Left ventricle myocardium inferior (tissue), 1 donor: ENCODE results near the gene PIK3R1. TPM values are rescaled to one million over a fixed set of nuclear protein-coding genes. Genes with fewer than 3 reads are reported as not detected.

Experiments used
- DNase-seq: peaks from one replicate; pipeline ENCODE4 v3.0.0-alpha.2; 2020
- H3K27ac ChIP-seq: fragments of 200-600 bp; replicated peaks from 2 replicates; pipeline ENCODE4 v1.8.0; 2021
- H3K27me3 ChIP-seq: fragments of 200-600 bp; 2 replicates; pipeline ENCODE4 v1.8.0; 2021; ENCODE audit warnings: low read depth
- H3K36me3 ChIP-seq: fragments of 200-600 bp; 2 replicates; pipeline ENCODE4 v1.8.0; 2021
- H3K4me1 ChIP-seq: fragments of 200-600 bp; 2 replicates; pipeline ENCODE4 v1.8.0; 2021
- H3K4me3 ChIP-seq: fragments of 200-600 bp; 2 replicates; pipeline ENCODE4 v1.8.0; 2021; ENCODE audit warnings: mild to moderate bottlenecking, moderate library complexity
- H3K9me3 ChIP-seq: fragments of 200-600 bp; replicated peaks from 2 replicates; pipeline ENCODE4 v1.8.0; 2021
- intact Hi-C: fragments of 100-400 bp; cut with micrococcal nuclease; formaldehyde crosslinking; loops from one replicate; pipeline ENCODE4 v1.11.0; 2022
- total RNA-seq: library from RNA; stranded (reverse); fragmentation: NEBNext Ultra II Directional; extraction: Animal tissue kit (Norgen Biotek cat#: 25700); gene quantifications from one replicate; pipeline ENCODE4 v1.2.1, GENCODE V29; 2021
- TF ChIP-seq, protein P1 (sequence below): fragments of 200-600 bp; IDR thresholded peaks from 2 replicates; pipeline ENCODE4 v1.8.0; 2021; ENCODE audit warnings: antibody characterized with exemption, mild to moderate bottlenecking, borderline replicate concordance
- donor health status: DM: no; HTN: yes; CAD: no; lungs with severe emphysema.

Gene PIK3R1
- total RNA-seq, 1 donor from 2014 or later, result 132 TPM

DNA sequence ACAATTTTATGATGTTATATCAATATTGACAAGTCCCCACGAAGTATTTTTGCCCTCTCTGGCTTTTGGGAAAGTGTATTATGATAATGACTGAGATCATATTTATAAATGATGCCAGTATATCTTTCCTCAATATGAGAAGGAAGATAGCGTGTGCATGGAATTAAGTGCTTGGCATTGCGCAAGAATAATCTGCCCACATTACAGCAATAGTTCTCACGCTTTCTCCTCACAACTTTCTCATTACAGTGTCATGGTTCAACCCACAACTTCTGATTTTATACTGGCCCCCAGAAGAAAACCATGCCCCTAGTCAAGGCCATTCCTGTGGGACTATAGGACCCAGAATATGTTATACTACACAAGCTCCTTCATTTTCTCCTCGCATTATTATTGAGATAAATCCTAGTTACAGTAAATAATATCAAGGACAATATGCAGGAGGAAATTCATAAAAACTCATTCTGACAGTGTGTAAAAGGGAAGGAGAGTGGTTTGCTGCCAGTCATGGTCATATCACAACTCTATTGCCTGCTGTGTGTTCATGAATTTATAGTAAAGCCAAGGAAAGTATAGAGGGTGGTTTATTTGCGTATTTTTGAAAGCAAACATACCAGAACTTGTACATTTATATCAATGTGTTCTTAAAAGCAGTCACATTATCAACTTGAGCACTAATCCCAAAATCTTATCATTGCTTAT, 114.1 kb downstream of the PIK3R1 start:
- TF ChIP-seq, protein P1, sequence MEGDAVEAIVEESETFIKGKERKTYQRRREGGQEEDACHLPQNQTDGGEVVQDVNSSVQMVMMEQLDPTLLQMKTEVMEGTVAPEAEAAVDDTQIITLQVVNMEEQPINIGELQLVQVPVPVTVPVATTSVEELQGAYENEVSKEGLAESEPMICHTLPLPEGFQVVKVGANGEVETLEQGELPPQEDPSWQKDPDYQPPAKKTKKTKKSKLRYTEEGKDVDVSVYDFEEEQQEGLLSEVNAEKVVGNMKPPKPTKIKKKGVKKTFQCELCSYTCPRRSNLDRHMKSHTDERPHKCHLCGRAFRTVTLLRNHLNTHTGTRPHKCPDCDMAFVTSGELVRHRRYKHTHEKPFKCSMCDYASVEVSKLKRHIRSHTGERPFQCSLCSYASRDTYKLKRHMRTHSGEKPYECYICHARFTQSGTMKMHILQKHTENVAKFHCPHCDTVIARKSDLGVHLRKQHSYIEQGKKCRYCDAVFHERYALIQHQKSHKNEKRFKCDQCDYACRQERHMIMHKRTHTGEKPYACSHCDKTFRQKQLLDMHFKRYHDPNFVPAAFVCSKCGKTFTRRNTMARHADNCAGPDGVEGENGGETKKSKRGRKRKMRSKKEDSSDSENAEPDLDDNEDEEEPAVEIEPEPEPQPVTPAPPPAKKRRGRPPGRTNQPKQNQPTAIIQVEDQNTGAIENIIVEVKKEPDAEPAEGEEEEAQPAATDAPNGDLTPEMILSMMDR, result no peak
- Histone ChIP-seq H3K9me3 (no peaks in the 10 kb centered on the region), H3K4me1 (peaks cover 18% of the 10 kb centered on the region), H3K36me3 (no peaks in the 10 kb centered on the region), H3K4me3 (no peak overlapping the region), H3K27ac (no peak overlapping the region), H3K27me3 (no peaks in the 10 kb centered on the region)
- intact Hi-C loops, result no loop called here
- DNase-seq, result no peak

DNA sequence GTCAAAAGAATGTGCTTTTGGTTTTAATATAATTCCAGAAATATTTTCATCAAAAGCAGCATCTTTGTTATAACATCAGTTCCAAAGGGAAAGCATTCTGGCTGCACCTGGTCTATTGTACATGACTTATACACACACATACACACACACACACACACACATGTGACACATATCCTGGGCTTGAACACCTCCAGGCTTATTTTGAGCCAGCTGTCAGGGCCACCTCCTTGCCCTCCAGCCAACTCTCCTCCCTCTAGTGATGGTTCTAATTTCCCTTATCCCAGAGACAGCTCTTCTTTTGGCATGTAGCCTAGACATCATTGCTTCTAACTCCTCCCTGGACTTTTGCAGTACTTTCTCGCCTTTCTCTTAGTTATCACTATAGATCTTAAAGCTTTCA, 115.0 kb downstream of the PIK3R1 start:
- no peak for DNase-seq
- TF ChIP-seq, protein P1, result no peak
- no peak overlapping the region for H3K4me3 ChIP-seq
- H3K36me3 ChIP-seq, result no peaks in the 10 kb centered on the region
- H3K27me3 ChIP-seq, result no peaks in the 10 kb centered on the region
- no peak overlapping the region for H3K27ac ChIP-seq
- intact Hi-C loops, result no loop called here
- H3K4me1 ChIP-seq, result peaks cover 18% of the 10 kb centered on the region
- H3K9me3 ChIP-seq, result no peaks in the 10 kb centered on the region

DNA sequence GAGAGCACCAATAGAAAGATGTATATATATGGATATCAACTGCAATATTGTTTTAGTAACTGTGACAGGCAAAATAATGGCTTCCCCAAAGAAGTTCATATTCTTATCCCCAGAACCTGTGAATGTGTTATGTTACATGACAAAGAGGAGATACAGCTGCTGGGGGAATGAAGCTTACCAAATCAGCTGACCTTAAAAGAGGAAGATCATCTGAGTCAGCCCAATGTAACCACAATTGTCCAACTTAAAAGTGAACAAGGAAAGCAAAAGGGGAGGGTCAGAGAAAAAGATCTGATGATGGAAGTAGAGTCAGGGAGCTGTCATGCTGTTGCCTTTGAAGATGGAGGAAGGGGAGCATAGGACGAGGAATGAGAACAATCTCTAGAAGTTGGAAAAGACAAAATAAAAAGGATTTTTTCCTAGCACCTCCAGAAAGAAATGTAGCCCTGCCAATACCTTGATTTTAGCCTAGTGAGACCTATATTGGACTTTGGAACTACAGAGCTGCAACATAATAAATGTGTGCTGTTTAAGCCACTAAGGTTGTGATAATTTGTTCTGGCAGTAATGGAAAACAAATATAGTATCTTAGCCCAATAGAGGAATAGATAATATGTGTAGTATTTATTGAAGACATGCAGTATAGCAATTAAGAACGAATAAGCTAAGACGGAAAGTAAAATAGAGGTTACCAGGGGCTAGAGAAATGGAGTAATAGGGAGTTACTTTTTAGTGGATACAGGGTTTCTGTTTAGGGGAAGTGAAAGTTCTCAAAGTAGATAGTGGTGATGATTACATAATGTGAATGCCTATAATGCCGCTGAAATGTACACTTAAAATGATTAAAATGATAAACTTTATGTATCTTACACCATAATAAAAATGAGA, 115.9 kb downstream of the PIK3R1 start:
- Histone ChIP-seq H3K4me3 (no peak overlapping the region), H3K36me3 (no peaks in the 10 kb centered on the region), H3K9me3 (no peaks in the 10 kb centered on the region), H3K4me1 (peaks cover 18% of the 10 kb centered on the region), H3K27ac (no peak overlapping the region), H3K27me3 (no peaks in the 10 kb centered on the region)
- TF ChIP-seq, protein P1, result no peak
- DNase-seq, result no peak
- intact Hi-C loops, result no loop called here

DNA sequence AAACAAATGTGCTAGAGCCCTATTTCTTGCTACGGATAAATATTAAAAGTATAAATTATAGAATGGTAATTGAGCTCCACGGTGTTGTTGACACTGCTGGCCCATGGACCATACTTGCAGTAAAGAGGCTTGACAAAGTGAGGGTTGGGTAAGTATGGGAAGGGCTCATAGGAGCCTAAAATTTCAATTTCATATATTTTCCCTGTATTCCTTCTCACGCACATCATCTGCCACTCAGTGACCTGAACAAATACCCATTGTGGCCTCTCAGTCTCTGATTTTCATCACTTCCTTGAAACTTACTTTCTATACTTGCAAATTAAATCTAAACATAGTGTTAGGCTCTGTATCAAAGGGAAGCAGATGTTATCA, 116.5 kb downstream of the PIK3R1 start:
- Histone ChIP-seq H3K9me3 (no peaks in the 10 kb centered on the region), H3K4me3 (no peak overlapping the region), H3K4me1 (peaks cover 18% of the 10 kb centered on the region), H3K27me3 (no peaks in the 10 kb centered on the region), H3K36me3 (no peaks in the 10 kb centered on the region), H3K27ac (no peak overlapping the region)
- no peak for DNase-seq
- TF ChIP-seq, protein P1, result no peak
- intact Hi-C loops, result no loop called here

DNA sequence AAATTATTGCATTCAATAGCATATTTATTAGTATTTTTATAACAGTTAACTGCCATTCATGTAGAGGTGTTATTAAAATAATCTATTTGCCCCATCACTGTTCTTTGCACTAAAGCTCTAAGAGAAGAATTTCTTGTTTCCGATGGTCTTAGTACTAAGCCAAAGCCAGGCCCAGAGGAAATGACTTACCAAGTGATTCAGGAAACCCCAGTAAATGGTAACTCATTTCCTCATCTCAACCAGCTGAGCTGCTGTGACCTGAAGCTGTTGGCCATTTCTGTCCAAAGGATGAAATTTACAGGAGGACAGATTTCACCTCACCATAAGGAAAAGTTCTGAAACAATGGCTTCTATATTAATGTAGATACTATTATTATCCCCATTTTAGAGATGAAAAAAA, 117.0 kb downstream of the PIK3R1 start:
- TF ChIP-seq, protein P1, result no peak
- Histone ChIP-seq H3K36me3 (no peaks in the 10 kb centered on the region), H3K27ac (no peak overlapping the region), H3K27me3 (no peaks in the 10 kb centered on the region), H3K4me1 (peaks cover 18% of the 10 kb centered on the region), H3K4me3 (no peak overlapping the region), H3K9me3 (no peaks in the 10 kb centered on the region)
- intact Hi-C loops, result no loop called here
- DNase-seq, result no peak
